Measurements from ENCODE around the gene TBC1D1. TPM values are rescaled to one million over a fixed set of nuclear protein-coding genes. Genes with fewer than 3 reads are reported as not detected.

TBC1D1 gene
- total RNA-seq, 4 donors from 2014 or later: 15.9 to 24.0 (median 20.0) TPM

- no peak for DNase-seq (ENCODE audit: low spot score in 2 of 2)
- 95 to 97% methylated on average over 3 of the region's 3 CpGs for WGBS, 2 donors
- no peak overlapping the region for H3K4me3 ChIP-seq (ENCODE audit: low read depth, poor library complexity, severe bottlenecking)
- TF ChIP-seq POLR2A (IDR thresholded peaks at IDR 0.05): no peak
- TF ChIP-seq CTCF (IDR thresholded peaks at IDR 0.05): no peak
- intact Hi-C loops (cut with DNase I; ENCODE audit: low total_unique reads): no loop called here
Measured at GRCh38 chr4:38072578-38072977, 181.7 kb downstream of the TBC1D1 start.

GRCh38 chr4:38073596-38074234 lies 182.8 kb downstream of the TBC1D1 start:
- TF ChIP-seq CTCF (IDR thresholded peaks at IDR 0.05) (no peak), POLR2A (IDR thresholded peaks at IDR 0.05) (no peak)
- intact Hi-C loops (cut with DNase I; ENCODE audit: low total_unique reads): no loop called here
- H3K4me3 ChIP-seq (ENCODE audit: low read depth, poor library complexity, severe bottlenecking): no peak overlapping the region
- 94 to 95% methylated on average over 4 of the region's 4 CpGs for WGBS, 2 donors
- no peak for DNase-seq (ENCODE audit: low spot score in 2 of 2)

- no peak for TF ChIP-seq CTCF (IDR thresholded peaks at IDR 0.05)
- TF ChIP-seq POLR2A (IDR thresholded peaks at IDR 0.05): no peak
- no peak overlapping the region for H3K4me3 ChIP-seq (ENCODE audit: low read depth, poor library complexity, severe bottlenecking)
- whole genome bisulfite sequencing, 2 donors: 38 to 45% methylated on average over 6 of the region's 6 CpGs
- DNase-seq (ENCODE audit: low spot score in 2 of 2): peak in 1 of 2 donors; percentile 70
- intact Hi-C loops (cut with DNase I; ENCODE audit: low total_unique reads): no loop called here
Measured at GRCh38 chr4:38075370-38076152, 184.7 kb downstream of the TBC1D1 start.

GRCh38 chr4:38076153-38076669 lies 185.3 kb downstream of the TBC1D1 start:
- no peak overlapping the region for H3K4me3 ChIP-seq (ENCODE audit: low read depth, poor library complexity, severe bottlenecking)
- peak in 1 of 2 donors; percentile 62 for DNase-seq (ENCODE audit: low spot score in 2 of 2)
- TF ChIP-seq CTCF (IDR thresholded peaks at IDR 0.05) (no peak), POLR2A (IDR thresholded peaks at IDR 0.05) (no peak)
- intact Hi-C loops (cut with DNase I; ENCODE audit: low total_unique reads): no loop called here
- 85 to 88% methylated on average over 6 of the region's 6 CpGs for WGBS, 2 donors

- TF ChIP-seq CTCF (IDR thresholded peaks at IDR 0.05) (no peak), POLR2A (IDR thresholded peaks at IDR 0.05) (no peak)
- DNase-seq (ENCODE audit: low spot score in 2 of 2): peak in 1 of 2 donors; percentile 48
- intact Hi-C loops (cut with DNase I; ENCODE audit: low total_unique reads): no loop called here
- no peak overlapping the region for H3K4me3 ChIP-seq (ENCODE audit: low read depth, poor library complexity, severe bottlenecking)
- WGBS, 2 donors: 85 to 89% methylated on average over 12 of the region's 12 CpGs
Measured at GRCh38 chr4:38077791-38078489, 187.1 kb downstream of the TBC1D1 start.
